Measurements from ENCODE around the gene ARHGEF10L. TPM values are rescaled to one million over a fixed set of nuclear protein-coding genes. Genes with fewer than 3 reads are reported as not detected.

The ARHGEF10L gene
- polyA plus RNA-seq, 1 donor (not counting 4 experiments of a cell fraction or from before 2014, with no cell fraction given), result 2.4 TPM

- Histone ChIP-seq H4K20me1 (ENCODE audit: control insufficient read depth, extremely low read depth, insufficient read depth, low read length) (no peaks in the 10 kb centered on the region), H3K9me1 (ENCODE audit: control insufficient read depth, extremely low read depth, insufficient read depth, low read length) (no peaks in the 10 kb centered on the region), H2AFZ (ENCODE audit: control insufficient read depth, low read length) (no peak overlapping the region), H3K4me2 (ENCODE audit: control insufficient read depth, extremely low read depth, insufficient read depth, low read depth, low read length) (no peak overlapping the region), H3K79me2 (ENCODE audit: control insufficient read depth, insufficient read depth, low read length) (no peaks in the 10 kb centered on the region), H3K27ac (ENCODE audit: control insufficient read depth, insufficient read depth, low read length) (no peak overlapping the region), H3K4me1 (ENCODE audit: control insufficient read depth, extremely low read depth, insufficient read depth, low read length) (no peaks in the 10 kb centered on the region), H3K9me3 (ENCODE audit: control insufficient read depth, low read depth, low read length) (no peaks in the 10 kb centered on the region), H3K4me3 (ENCODE audit: control insufficient read depth in 2 of 3, extremely low read depth in 1 of 3, insufficient read depth in 2 of 3, low read depth in 1 of 3, low read length in 3 of 3) (no peak overlapping the region), H3K9ac (ENCODE audit: control insufficient read depth, extremely low read depth, insufficient read depth, low read length) (no peak overlapping the region), H3K27me3 (ENCODE audit: control insufficient read depth, extremely low read depth, insufficient read depth, low read length) (no peaks in the 10 kb centered on the region), H3K36me3 (ENCODE audit: control insufficient read depth in 2 of 2, extremely low read depth in 1 of 2, insufficient read depth in 2 of 2, low read length in 2 of 2) (peaks cover 0 to 2% of the 10 kb centered on the region in 2 experiments)
- no peak for FAIRE-seq
- no peak for DNase-seq (ENCODE audit: low read depth, low spot score)
- TF ChIP-seq EZH2 (IDR thresholded peaks at IDR 0.05; ENCODE audit: low read length) (no peak), CTCF (optimal IDR thresholded peaks at IDR 0.05 in 1 of 3, IDR thresholded peaks at IDR 0.05 in 1 of 3, conservative IDR thresholded peaks at IDR 0.05 in 1 of 3; ENCODE audit: extremely low read depth in 1 of 3, insufficient read depth in 2 of 3, low read length in 3 of 3) (no peak)
- dilution Hi-C loops (cut with MboI; ENCODE audit: extremely low pct_ligation_motif_present, low sequenced_read_pairs), result no loop called here
Observed at GRCh38 chr1:17596186-17596585, 56.7 kb downstream of the ARHGEF10L start.

- Histone ChIP-seq H3K27me3 (ENCODE audit: control insufficient read depth, extremely low read depth, insufficient read depth, low read length) (no peaks in the 10 kb centered on the region), H3K79me2 (ENCODE audit: control insufficient read depth, insufficient read depth, low read length) (no peaks in the 10 kb centered on the region), H3K9me1 (ENCODE audit: control insufficient read depth, extremely low read depth, insufficient read depth, low read length) (no peaks in the 10 kb centered on the region), H4K20me1 (ENCODE audit: control insufficient read depth, extremely low read depth, insufficient read depth, low read length) (no peaks in the 10 kb centered on the region), H3K4me2 (ENCODE audit: control insufficient read depth, extremely low read depth, insufficient read depth, low read depth, low read length) (no peak overlapping the region), H3K36me3 (ENCODE audit: control insufficient read depth in 2 of 2, extremely low read depth in 1 of 2, insufficient read depth in 2 of 2, low read length in 2 of 2) (peaks cover 0 to 2% of the 10 kb centered on the region in 2 experiments), H3K4me1 (ENCODE audit: control insufficient read depth, extremely low read depth, insufficient read depth, low read length) (no peaks in the 10 kb centered on the region), H3K9me3 (ENCODE audit: control insufficient read depth, low read depth, low read length) (no peaks in the 10 kb centered on the region), H3K4me3 (ENCODE audit: control insufficient read depth in 2 of 3, extremely low read depth in 1 of 3, insufficient read depth in 2 of 3, low read depth in 1 of 3, low read length in 3 of 3) (no peak overlapping the region), H2AFZ (ENCODE audit: control insufficient read depth, low read length) (no peak overlapping the region), H3K27ac (ENCODE audit: control insufficient read depth, insufficient read depth, low read length) (no peak overlapping the region), H3K9ac (ENCODE audit: control insufficient read depth, extremely low read depth, insufficient read depth, low read length) (no peak overlapping the region)
- DNase-seq (ENCODE audit: low read depth, low spot score), result no peak
- no peak for TF ChIP-seq CTCF (optimal IDR thresholded peaks at IDR 0.05 in 1 of 3, IDR thresholded peaks at IDR 0.05 in 1 of 3, conservative IDR thresholded peaks at IDR 0.05 in 1 of 3; ENCODE audit: extremely low read depth in 1 of 3, insufficient read depth in 2 of 3, low read length in 3 of 3)
- TF ChIP-seq EZH2 (IDR thresholded peaks at IDR 0.05; ENCODE audit: low read length), result no peak
- dilution Hi-C loops (cut with MboI; ENCODE audit: extremely low pct_ligation_motif_present, low sequenced_read_pairs), result no loop called here
- FAIRE-seq, result no peak
Observed at GRCh38 chr1:17596651-17597509, 57.4 kb downstream of the ARHGEF10L start.

Measured in keratinocyte (primary cell).